Gastrocnemius medialis (tissue), 4 donors: Measurements from ENCODE around the gene LDLRAP1.

Source experiments
- POLR2A ChIP-seq, 2 donors: fragments of 450-650 bp; IDR thresholded peaks; one replicate each; pipeline ENCODE4 v1.6.1; 2017; ENCODE audit warnings: antibody characterized with exemption in 2 of 2, mild to moderate bottlenecking in 2 of 2, moderate library complexity in 2 of 2
- TF ChIP-seq, protein P1 (sequence below), 5 experiments: fragments of 450-650 bp in 3 of 5; fragments of 200-600 bp in 2 of 5; sonication (generic) in 2 of 5; IDR thresholded peaks in 4 of 5; conservative IDR thresholded peaks in 1 of 5; 1 replicate in 4 of 5; 2 replicates in 1 of 5; pipeline ENCODE4 v1.5.1; 2016 to 2019; ENCODE audit warnings: antibody characterized with exemption in 5 of 5, mild to moderate bottlenecking in 3 of 5, moderate library complexity in 3 of 5

DNA sequence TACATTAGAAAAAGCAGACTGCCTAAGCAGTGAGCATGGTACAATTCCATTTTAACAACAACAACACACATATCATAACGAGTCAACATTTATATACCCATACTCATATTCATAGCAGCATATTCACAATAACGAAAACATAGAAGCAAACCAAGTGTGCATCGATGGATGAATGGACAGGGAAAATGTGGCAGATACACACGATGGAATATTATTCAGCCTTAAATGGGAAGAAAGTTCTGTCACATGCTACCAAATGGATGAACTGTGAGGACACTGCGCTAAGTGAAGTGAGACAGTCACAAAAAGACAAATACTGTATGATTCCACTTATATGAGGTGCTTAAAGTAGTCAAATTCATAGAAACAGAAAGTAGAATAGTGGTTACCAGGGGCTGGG is 63.7 kb downstream of the LDLRAP1 start:
- TF ChIP-seq, protein P1, sequence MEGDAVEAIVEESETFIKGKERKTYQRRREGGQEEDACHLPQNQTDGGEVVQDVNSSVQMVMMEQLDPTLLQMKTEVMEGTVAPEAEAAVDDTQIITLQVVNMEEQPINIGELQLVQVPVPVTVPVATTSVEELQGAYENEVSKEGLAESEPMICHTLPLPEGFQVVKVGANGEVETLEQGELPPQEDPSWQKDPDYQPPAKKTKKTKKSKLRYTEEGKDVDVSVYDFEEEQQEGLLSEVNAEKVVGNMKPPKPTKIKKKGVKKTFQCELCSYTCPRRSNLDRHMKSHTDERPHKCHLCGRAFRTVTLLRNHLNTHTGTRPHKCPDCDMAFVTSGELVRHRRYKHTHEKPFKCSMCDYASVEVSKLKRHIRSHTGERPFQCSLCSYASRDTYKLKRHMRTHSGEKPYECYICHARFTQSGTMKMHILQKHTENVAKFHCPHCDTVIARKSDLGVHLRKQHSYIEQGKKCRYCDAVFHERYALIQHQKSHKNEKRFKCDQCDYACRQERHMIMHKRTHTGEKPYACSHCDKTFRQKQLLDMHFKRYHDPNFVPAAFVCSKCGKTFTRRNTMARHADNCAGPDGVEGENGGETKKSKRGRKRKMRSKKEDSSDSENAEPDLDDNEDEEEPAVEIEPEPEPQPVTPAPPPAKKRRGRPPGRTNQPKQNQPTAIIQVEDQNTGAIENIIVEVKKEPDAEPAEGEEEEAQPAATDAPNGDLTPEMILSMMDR (IDR thresholded peaks at IDR 0.05 in 4 of 5, conservative IDR thresholded peaks at IDR 0.05 in 1 of 5) = no peak
- no peak for TF ChIP-seq POLR2A (IDR thresholded peaks at IDR 0.05)
